GM12892 (cell line): Measurements from ENCODE around the gene MLF2.

Experiments
- POLR2A ChIP-seq: IDR thresholded peaks from 2 replicates; pipeline ENCODE4 v1.6.1; 2011; ENCODE audit warnings: low read depth, low read length, control low read depth
- POLR2AphosphoS5 ChIP-seq: IDR thresholded peaks from 2 replicates; pipeline ENCODE4 v1.6.1; 2011; ENCODE audit warnings: low read depth, low read length, control low read depth
- TAF1 ChIP-seq: IDR thresholded peaks from 2 replicates; pipeline ENCODE4 v1.6.1; 2011; ENCODE audit warnings: low read depth, mild to moderate bottlenecking, control low read depth, low read length, borderline replicate concordance

DNA sequence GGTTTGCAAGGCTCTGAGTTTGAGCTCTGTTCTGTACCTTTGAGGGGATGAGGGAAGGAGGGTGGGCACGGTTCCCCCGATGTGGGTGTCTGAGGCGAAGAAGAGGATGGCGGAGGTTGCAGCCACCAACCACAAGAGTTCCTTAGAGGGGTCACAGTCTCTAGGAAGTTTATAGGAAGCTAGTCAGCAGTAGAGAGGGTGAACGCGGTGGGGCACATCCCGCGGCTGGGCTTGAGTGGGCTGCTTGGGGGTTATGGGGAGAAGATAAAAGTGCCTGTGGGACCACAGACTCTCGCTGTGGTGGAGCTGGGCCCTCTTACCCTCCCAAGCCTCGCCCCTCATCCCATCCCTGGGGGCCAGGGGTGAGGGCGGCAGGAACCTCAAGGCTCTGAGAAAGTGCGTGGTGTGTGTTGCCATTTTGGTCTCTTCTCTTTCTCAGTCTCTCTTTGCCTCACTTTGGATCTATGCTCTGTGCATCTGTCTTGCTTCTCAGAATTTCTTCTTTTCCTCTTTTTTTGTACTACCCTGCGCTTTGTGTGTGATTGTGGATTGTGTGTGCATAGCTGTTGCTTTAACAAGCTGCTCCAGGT lies 39.1 kb upstream of the MLF2 start:
- TF ChIP-seq POLR2A (no peak), TAF1 (no peak), POLR2AphosphoS5 (no peak)
